GM19372 (cell line): ENCODE measurements around the gene DAZ3.
"Not testable (repeated sequence)": the region's sequence is repeated elsewhere in the genome, so short reads cannot be mapped to it uniquely, and the experiment has no call there.

Source experiments
- ATAC-seq: cut with Tn5 transposase; IDR thresholded peaks from one replicate; pipeline ENCODE4 v1.9.1; 2021; ENCODE audit warnings: mild to moderate bottlenecking, low read depth, moderate library complexity; ENCODE audit not compliant: unreplicated experiment

Gene DAZ3

GRCh38 chrY:24813293-24813692, at the start of gene DAZ3:
DAZ3 (minus strand) TSS chrY:24813393; CDS start chrY:24813185, 208 bp downstream.
- ATAC-seq: not testable (repeated sequence)

- not testable (repeated sequence) for ATAC-seq
Measured at GRCh38 chrY:24833619-24834018, 20.4 kb upstream of the DAZ3 start, which contains the start of gene DAZ4. DAZ4 (plus strand) TSS chrY:24833919; CDS start chrY:24834127, 208 bp downstream.

- not testable (repeated sequence) for ATAC-seq
Measured at GRCh38 chrY:24825069-24825468, 11.9 kb upstream of the DAZ3 start.

- ATAC-seq: not testable (repeated sequence)
Measured at GRCh38 chrY:24824184-24824879, 11.1 kb upstream of the DAZ3 start.

GRCh38 chrY:24821836-24822235, 8.6 kb upstream of the DAZ3 start:
- not testable (repeated sequence) for ATAC-seq
